SU-DHL-6 (cell line): Measurements from ENCODE around the gene GSTM4.
A peak's percentile ranks its signal among the peaks of the same experiment; 100 is the strongest.

ENCODE experiments used
- H2AFZ ChIP-seq: fragments of 200-600 bp; sonication (generic); 2 replicates; pipeline ENCODE4 v1.6.1; 2014; ENCODE audit warnings: low read depth, mild to moderate bottlenecking, moderate library complexity, mixed read lengths, antibody characterized with exemption, low read length; ENCODE audit not compliant: severe bottlenecking
- H3F3A ChIP-seq: fragments of 200-600 bp; shearing (Covaris generic); 2 replicates; pipeline ENCODE4 v1.6.0; 2016; ENCODE audit warnings: antibody characterized with exemption, mild to moderate bottlenecking; ENCODE audit not compliant: insufficient read depth
- H3K27ac ChIP-seq: fragments of 200-600 bp; sonication (generic); 2 replicates; pipeline ENCODE4 v1.5.1; 2016; ENCODE audit warnings: low read depth, mild to moderate bottlenecking, low read length, moderate library complexity, mixed read lengths
- H3K27me3 ChIP-seq: fragments of 200-600 bp; sonication (generic), shearing (Covaris generic); 2 replicates; pipeline ENCODE4 v1.6.0; 2014; ENCODE audit warnings: mild to moderate bottlenecking, low read length
- H3K36me3 ChIP-seq: fragments of 200-600 bp; sonication (generic); 2 replicates; pipeline ENCODE4 v1.6.1; 2014; ENCODE audit warnings: mild to moderate bottlenecking, low read length, mixed read lengths
- H3K4me2 ChIP-seq: fragments of 300-600, 200-600 bp; shearing (Covaris generic), sonication (generic); 2 replicates; pipeline ENCODE4 v1.6.0; 2014; ENCODE audit warnings: low read length, low read depth, mild to moderate bottlenecking; ENCODE audit not compliant: poor library complexity, severe bottlenecking
- H3K4me3 ChIP-seq: fragments of 200-600 bp; sonication (generic); 2 replicates; pipeline ENCODE4 v1.5.1; 2014; ENCODE audit warnings: antibody characterized with exemption, low read length, mild to moderate bottlenecking, mixed read lengths; ENCODE audit not compliant: insufficient read depth, poor library complexity, severe bottlenecking
- H3K79me2 ChIP-seq: fragments of 200-600 bp; sonication (generic); 2 replicates; pipeline ENCODE4 v1.6.1; 2014; ENCODE audit warnings: mild to moderate bottlenecking, low read length, moderate library complexity; ENCODE audit not compliant: insufficient read depth
- H3K9ac ChIP-seq: fragments of 200-600 bp; sonication (generic); 2 replicates; pipeline ENCODE4 v1.7.0; 2014; ENCODE audit warnings: mild to moderate bottlenecking, low read length
- H3K9me2 ChIP-seq: fragments of 200-600 bp; sonication (generic); replicated peaks from 2 replicates; pipeline ENCODE4 v1.6.1; 2014; ENCODE audit warnings: low read length; ENCODE audit not compliant: insufficient read depth
- H3K9me3 ChIP-seq: fragments of 200-600 bp; sonication (generic); 2 replicates; pipeline ENCODE4 v1.6.1; 2014; ENCODE audit warnings: low read length, mixed read lengths; ENCODE audit not compliant: insufficient read depth
- H4K20me1 ChIP-seq: fragments of 200-600 bp; sonication (generic); 2 replicates; pipeline ENCODE4 v1.6.1; 2014; ENCODE audit warnings: low read depth, mild to moderate bottlenecking, antibody characterized with exemption, low read length, moderate library complexity, mixed read lengths
- EZH2phosphoT487 ChIP-seq: fragments of 200-600 bp; sonication (generic), shearing (Covaris generic); conservative IDR thresholded peaks from 2 replicates; pipeline ENCODE4 v1.6.1; 2018; ENCODE audit warnings: mild to moderate bottlenecking, antibody characterized with exemption, low read length, moderate library complexity, mixed read lengths
- TF ChIP-seq, protein P1 (sequence below): fragments of 200-600 bp; sonication (generic); IDR thresholded peaks from one replicate; pipeline ENCODE4 v1.5.1; 2017; ENCODE audit warnings: antibody characterized with exemption, mild to moderate bottlenecking, low read length, moderate library complexity; ENCODE audit not compliant: insufficient read depth, poor library complexity, severe bottlenecking

Gene GSTM4

GRCh38 chr1:109621379-109622136, 34.3 kb upstream of the GSTM4 start:
- Histone ChIP-seq H3K9ac (peak overlapping the region; percentile 77), H3K27ac (peak overlapping the region; percentile 27), H3K79me2 (peaks cover 25% of the 10 kb centered on the region; the same call in 1 of the 2 replicates), H4K20me1 (no peaks in the 10 kb centered on the region), H3F3A (peaks cover 17% of the 10 kb centered on the region), H3K9me2 (no peaks in the 10 kb centered on the region), H3K4me2 (peak overlapping the region; percentile 85), H2AFZ (no peak overlapping the region), H3K4me3 (peak overlapping the region; percentile 79), H3K9me3 (no peaks in the 10 kb centered on the region), H3K36me3 (no peaks in the 10 kb centered on the region), H3K27me3 (no peaks in the 10 kb centered on the region)
- TF ChIP-seq EZH2phosphoT487 = no peak
- TF ChIP-seq, protein P1, sequence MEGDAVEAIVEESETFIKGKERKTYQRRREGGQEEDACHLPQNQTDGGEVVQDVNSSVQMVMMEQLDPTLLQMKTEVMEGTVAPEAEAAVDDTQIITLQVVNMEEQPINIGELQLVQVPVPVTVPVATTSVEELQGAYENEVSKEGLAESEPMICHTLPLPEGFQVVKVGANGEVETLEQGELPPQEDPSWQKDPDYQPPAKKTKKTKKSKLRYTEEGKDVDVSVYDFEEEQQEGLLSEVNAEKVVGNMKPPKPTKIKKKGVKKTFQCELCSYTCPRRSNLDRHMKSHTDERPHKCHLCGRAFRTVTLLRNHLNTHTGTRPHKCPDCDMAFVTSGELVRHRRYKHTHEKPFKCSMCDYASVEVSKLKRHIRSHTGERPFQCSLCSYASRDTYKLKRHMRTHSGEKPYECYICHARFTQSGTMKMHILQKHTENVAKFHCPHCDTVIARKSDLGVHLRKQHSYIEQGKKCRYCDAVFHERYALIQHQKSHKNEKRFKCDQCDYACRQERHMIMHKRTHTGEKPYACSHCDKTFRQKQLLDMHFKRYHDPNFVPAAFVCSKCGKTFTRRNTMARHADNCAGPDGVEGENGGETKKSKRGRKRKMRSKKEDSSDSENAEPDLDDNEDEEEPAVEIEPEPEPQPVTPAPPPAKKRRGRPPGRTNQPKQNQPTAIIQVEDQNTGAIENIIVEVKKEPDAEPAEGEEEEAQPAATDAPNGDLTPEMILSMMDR = no peak

DNA sequence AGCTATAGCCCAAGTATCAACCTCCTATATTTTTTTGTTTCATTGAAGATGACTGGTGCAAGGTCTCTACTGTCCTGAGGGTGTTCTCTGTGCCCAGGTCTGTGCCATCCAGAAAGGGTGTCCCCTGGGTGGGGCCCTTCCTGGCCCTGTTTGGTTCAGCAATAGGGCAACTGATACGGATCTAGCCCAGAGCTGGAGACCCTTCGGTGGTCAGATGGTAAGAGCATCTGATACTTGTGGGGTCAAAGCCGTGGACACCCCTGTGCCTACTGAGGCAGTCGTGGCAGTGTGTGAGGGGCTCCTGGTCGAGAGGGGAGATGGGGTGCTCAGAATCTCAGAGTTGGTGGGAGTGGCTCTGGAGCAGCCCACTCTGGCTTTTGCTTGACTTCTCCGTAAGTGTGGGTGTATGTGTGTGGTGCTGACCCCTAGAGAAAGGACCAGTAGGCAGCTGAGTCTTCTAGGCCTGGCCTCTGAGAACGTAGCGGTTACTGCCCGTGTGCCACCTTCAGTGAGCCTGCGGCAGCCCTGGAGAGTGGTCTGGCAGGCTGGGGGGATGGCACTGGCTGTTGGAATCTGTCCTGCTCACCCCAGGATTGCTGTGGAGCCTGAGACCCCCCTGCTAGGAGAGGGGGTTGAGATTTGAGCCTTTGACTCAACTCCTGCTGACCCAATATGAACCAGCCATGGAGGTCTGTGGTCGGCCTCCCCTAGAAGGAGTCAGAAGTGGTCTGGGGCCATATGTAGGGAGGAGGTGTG, 33.6 kb upstream of the GSTM4 start:
- Histone ChIP-seq H3K4me2 (peak overlapping the region; percentile 85), H3F3A (peaks cover 17% of the 10 kb centered on the region), H3K36me3 (no peaks in the 10 kb centered on the region), H4K20me1 (no peaks in the 10 kb centered on the region), H3K4me3 (no peak overlapping the region), H3K9ac (no peak overlapping the region; the same call in 1 of the 2 replicates), H3K9me3 (no peaks in the 10 kb centered on the region), H3K9me2 (no peaks in the 10 kb centered on the region), H3K79me2 (peaks cover 25% of the 10 kb centered on the region; the same call in 1 of the 2 replicates), H3K27ac (no peak overlapping the region), H3K27me3 (no peaks in the 10 kb centered on the region), H2AFZ (no peak overlapping the region)
- no peak for TF ChIP-seq EZH2phosphoT487
- TF ChIP-seq, protein P1 = no peak

DNA sequence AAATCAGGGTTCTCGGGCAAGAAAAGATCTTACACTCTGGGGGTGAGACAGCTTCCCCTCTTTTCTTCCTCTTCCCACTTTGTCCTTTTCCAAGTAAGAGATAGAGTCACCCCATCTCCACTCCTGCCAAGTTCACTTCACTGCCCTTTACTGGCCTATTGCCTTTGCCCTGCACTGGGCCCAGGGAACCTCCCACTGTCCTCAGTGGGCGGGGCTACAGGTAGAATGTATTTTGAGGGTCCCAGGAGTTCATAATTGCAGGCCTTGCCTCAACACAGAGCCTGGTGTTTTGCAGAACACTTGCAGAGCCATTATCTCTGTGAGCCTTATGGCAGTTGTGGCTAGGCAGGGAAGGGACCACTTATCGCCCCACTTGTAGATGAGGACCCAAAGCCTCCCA, 33.0 kb upstream of the GSTM4 start:
- Histone ChIP-seq H4K20me1 (no peaks in the 10 kb centered on the region), H3K27me3 (no peaks in the 10 kb centered on the region), H3K36me3 (no peaks in the 10 kb centered on the region), H3K4me2 (peak overlapping the region; percentile 29), H3K27ac (no peak overlapping the region), H3K9me3 (no peaks in the 10 kb centered on the region), H3K79me2 (peaks cover 25% of the 10 kb centered on the region; the same call in 1 of the 2 replicates), H3K9ac (no peak overlapping the region), H2AFZ (no peak overlapping the region), H3K9me2 (no peaks in the 10 kb centered on the region), H3K4me3 (no peak overlapping the region), H3F3A (peaks cover 15% of the 10 kb centered on the region)
- TF ChIP-seq, protein P1 = no peak
- TF ChIP-seq EZH2phosphoT487 = no peak
